Skeletal muscle cell (primary cell): ENCODE results near the gene ALPP.

Source experiments
- DNase-seq: peaks from one replicate; pipeline ENCODE4 v3.0.0-alpha.2; 2010; ENCODE audit warnings: low read depth
- H3K4me3 ChIP-seq: 2 replicates; pipeline ENCODE4 v1.5.1; 2011; ENCODE audit warnings: low read depth, mild to moderate bottlenecking, control low read depth, low read length, moderate library complexity

Gene ALPP

DNA sequence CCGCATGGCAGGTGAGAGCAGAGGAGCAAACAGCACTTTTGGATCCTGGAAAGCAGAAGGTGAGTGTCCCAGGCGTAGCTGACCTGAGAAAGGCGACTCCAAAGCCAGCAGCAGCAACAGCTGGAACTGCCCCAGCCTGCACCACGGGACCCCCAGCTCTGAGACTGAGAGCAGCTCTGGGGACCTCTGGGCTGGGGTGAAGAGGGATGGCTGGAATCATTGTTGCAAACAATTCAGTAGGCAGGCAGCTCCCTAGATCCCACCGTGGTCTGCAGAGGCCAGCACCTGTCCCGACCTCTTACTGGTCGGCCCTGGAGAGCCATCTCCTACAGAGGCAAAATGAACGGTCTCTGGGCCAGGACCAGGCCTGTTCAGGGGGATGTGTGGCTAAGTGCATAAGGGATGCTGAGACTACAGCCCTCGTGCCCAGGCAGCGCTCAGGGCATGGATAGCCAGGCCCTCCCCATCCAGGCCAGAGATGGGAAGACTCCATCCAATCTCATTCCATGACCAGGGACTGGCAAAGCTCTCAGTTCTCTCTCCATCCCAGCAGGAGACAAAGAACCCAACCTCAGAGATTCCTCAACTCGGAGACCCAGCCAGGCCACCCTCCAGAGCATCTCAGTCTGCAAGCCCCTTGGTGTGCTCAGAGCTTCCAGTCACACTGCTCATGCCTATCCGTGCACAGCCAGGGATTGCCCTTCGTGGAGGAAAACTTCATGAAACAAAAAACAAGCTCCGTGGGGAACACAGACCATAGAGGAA, 38.2 kb upstream of the ALPP start:
- no peak overlapping the region for H3K4me3 ChIP-seq
- no peak for DNase-seq

- DNase-seq, result no peak
- no peak overlapping the region for H3K4me3 ChIP-seq
These were observed 37.4 kb upstream of the ALPP start for GRCh38 chr2:232341061-232341738.

DNA sequence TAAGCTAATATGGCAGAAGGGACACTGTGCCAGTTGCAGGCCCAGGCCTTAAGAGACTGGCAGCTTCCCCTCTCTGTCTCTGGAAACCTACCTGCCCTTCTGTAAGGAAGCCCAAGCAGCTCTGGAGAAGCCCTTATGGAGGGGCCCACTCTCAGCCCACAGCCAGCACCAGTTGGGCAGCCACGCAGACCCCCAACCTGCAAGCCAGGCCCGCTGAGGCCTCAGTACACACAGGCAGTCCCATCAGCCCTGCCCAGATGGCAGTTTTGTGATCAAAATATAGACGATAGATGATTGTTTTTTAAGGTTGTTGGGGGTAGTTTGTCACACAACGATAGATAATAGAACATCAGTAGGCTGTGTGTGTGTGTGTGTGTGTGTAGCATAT, 36.8 kb upstream of the ALPP start:
- no peak overlapping the region for H3K4me3 ChIP-seq
- DNase-seq, result no peak

GRCh38 chr2:232342635-232343565, 35.7 kb upstream of the ALPP start:
- DNase-seq, result no peak

GRCh38 chr2:232343821-232344220, 34.7 kb upstream of the ALPP start:
- DNase-seq, result no peak
- H3K4me3 ChIP-seq, result no peak overlapping the region

More at GRCh38 chr2:232342635-232343565, 35.7 kb upstream of the ALPP start:
- no peak overlapping the region for H3K4me3 ChIP-seq

GRCh38 chr2:232345251-232345650, 33.3 kb upstream of the ALPP start:
- no peak for DNase-seq
- no peak overlapping the region for H3K4me3 ChIP-seq

DNA sequence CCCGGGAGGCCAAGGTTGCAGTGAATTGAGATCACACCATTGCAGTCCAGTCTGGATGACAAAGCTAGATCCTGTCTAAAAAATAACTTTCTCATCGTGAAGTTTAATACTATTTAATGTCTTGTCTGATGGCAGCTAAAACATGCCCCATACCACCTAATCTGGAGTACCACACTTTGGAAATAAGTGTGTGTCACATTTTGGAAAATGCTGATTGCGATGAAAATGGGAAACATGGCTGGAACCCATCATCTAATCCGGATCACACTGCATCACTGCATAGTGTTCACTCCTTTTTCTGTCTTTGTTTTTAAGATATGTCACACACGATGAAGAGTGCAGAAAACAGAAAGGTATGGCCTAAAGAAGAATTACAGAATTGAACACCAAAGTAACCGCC, 31.2 kb upstream of the ALPP start:
- no peak overlapping the region for H3K4me3 ChIP-seq
- DNase-seq, result no peak

GRCh38 chr2:232348936-232349335, 29.6 kb upstream of the ALPP start:
- H3K4me3 ChIP-seq, result no peak overlapping the region
- no peak for DNase-seq

- H3K4me3 ChIP-seq, result no peak overlapping the region
- DNase-seq, result no peak
These were observed 29.0 kb upstream of the ALPP start for GRCh38 chr2:232349546-232349945.

DNA sequence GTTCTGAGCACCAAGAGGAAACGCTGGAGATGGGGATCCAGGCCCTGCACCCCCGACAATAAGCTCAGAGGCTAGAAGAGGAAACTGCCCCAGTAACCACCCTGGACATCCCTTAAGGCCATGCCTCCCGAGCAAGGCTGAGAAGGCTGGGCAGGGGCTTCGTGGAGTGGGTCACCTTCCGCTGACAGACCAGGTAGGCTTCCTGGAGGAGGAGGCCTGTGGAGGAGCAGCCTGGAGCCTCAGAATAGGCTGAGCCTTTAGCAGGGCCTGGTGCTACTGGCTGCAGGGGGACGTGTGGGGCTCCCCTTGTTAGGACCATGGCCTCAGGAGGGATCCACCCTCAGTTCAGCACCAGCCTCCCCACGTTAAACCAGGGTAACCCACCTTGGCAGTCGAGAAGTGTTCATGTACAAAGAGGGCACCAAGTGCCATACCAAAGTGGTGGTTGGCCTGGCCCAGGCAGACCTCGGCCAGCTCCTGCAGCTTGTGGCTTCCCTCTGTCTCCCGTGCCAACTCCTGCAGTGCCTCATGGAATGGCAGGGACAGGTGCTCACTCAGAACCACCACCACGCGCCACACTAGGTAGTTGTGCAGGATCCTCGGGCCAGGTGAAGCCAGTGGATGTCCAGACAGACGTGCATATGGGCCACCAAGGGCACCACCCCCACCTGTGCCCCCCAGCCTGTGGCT, 28.5 kb upstream of the ALPP start:
- DNase-seq, result no peak

GRCh38 chr2:232350804-232351685, 27.5 kb upstream of the ALPP start:
- no peak overlapping the region for H3K4me3 ChIP-seq
- no peak for DNase-seq

More for the DNA sequence above, 28.5 kb upstream of the ALPP start:
- H3K4me3 ChIP-seq, result no peak overlapping the region

DNA sequence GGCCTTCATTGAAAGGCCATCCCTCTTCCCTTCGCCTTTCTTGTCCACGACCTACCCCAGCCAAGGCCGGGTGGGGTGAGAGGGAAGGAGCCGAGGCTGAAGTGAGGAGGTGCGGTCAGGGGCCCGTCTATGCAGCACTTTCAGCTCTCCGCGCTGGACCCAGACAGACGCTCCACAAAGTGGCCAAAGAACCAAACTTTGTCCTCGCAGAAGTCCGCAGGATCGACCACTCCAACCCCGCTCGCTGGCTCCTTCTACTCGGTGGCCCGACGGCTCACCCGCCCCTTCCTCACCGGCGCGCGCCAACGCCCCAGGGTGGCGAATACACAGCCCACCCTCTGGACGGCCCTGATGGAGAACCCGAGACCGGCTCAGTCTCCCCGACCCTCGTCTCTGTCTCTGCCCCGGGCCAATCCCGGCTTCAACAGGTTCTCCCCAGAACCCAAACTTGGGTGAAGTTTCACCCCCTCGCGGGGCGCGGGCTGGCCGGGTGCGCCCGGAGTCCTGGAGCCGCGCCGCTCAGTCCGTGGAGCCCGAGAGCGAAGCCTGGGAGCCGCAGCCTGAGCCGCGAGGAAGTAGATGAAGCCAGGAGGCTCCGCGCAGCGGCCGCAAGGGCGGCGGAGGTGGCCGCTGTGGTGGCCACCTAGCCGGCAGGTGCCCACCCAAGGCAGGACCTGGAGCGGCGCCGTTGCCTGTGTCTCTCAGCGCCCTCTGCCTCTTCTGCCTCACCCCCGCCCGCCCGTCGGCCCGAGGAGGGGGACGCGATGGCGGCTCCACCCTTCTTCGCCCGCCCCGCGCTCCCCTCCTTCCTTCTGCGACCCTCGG, 26.7 kb upstream of the ALPP start:
- no peak overlapping the region for H3K4me3 ChIP-seq
- DNase-seq, result no peak

- no peak for DNase-seq
These were observed 25.9 kb upstream of the ALPP start for GRCh38 chr2:232352511-232353091.

DNA sequence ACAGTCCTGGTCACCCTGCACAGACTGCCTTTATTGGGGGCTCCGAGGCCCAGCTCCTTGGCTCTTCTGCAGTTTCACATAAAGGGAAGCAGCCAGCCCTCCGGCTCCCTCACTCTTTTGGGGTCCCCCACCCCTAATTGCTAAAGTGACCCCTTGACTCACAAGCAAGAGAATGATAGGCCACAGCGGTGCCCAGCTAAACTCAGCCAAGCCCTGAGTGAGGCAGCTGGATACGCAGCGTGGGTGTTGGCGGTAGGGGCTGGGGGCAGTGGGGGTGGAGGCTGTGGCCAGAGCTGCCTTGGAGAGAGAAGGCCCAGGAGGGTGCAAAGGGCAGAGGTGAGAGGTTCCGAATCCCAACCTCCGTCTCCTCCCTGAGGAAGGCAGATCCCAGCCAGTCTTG, 25.5 kb upstream of the ALPP start:
- DNase-seq, result no peak
- H3K4me3 ChIP-seq, result no peak overlapping the region

More at GRCh38 chr2:232352511-232353091, 25.9 kb upstream of the ALPP start:
- no peak overlapping the region for H3K4me3 ChIP-seq

GRCh38 chr2:232353660-232354059, 24.9 kb upstream of the ALPP start:
- no peak for DNase-seq
- H3K4me3 ChIP-seq, result no peak overlapping the region

GRCh38 chr2:232354069-232354468, 24.5 kb upstream of the ALPP start:
- DNase-seq, result no peak
- no peak overlapping the region for H3K4me3 ChIP-seq

- no peak overlapping the region for H3K4me3 ChIP-seq
- no peak for DNase-seq
These were observed 16.9 kb upstream of the ALPP start for GRCh38 chr2:232361646-232362045.
